HG03045 (cell line): ENCODE measurements around the gene SNX24.
"Not testable (repeated sequence)": the region's sequence is repeated elsewhere in the genome, so short reads cannot be mapped to it uniquely, and the experiment has no call there.

ENCODE experiments used
- ATAC-seq: cut with Tn5 transposase; IDR thresholded peaks from one replicate; pipeline ENCODE4 v1.9.1; 2021; ENCODE audit warnings: mild to moderate bottlenecking, moderate library complexity; ENCODE audit not compliant: unreplicated experiment

SNX24 gene

DNA sequence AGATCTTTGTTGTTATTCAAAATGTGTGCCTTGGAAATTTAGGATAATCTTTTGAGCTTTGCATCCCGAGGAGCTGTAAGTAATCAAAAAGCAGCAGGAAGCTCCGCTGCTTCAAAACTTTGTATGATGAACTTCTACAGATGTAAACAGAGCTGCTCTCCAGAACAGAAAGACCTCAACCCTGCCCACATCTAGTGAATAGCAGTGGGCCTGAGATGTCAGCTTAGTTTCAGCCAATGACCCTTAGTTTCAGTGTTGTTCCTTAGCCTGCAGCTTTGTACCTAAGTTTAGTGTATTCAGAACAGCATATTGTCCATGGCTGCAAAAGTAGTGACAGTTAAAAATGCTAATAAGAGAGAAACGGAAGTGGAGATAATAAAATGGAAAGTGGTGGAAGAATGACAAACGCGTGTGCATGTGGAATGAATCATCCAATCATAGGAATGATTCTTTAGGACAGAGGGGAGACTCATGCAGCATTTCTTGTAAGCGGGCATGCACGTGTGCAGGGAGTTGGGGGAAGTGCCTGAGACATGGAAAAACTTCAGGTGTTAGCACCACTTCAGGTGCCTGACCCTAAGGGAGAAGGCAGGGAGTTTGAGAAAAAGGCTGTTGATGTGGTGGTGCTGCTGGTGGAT is 24.9 kb downstream of the SNX24 start:
- ATAC-seq, result no peak

- no peak for ATAC-seq
Observed at GRCh38 chr5:122871661-122872060, 26.2 kb downstream of the SNX24 start.

DNA sequence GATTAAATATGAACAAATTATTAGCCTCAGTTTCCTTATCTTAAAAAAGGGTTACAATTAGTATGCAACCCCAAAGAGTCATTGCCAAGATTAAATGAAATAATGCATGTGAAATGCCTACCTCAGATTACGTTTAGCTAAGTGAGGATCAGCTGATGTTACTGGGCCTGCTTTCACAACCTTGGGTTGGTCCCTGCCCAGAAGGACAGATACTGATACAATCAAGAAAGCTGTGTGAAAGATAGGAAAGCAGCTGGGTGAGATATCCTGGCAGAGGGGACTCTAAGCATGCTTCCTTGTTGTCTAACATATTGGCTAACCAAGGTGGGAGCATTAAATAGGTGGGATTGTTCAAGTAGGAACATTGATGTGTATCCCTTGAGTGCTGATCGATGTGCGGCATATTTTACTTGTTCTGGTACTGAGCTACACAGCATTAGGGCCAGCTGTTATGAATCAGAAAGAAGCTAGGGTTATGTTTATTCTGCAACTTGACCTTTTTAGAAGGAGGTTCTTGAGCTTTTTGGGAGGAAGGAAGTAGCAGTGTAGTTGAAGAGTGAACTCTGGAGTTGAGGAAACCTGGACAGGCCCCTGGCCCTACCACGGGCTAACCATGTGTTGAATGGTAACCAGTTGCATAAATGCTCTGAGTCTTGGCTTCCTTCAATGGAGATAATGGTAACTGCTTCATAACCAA is 28.9 kb downstream of the SNX24 start:
- no peak for ATAC-seq

- no peak for ATAC-seq
Observed at GRCh38 chr5:122877518-122877917, 32.1 kb downstream of the SNX24 start.

GRCh38 chr5:122879076-122879475 is 33.7 kb downstream of the SNX24 start:
- ATAC-seq, result no peak

DNA sequence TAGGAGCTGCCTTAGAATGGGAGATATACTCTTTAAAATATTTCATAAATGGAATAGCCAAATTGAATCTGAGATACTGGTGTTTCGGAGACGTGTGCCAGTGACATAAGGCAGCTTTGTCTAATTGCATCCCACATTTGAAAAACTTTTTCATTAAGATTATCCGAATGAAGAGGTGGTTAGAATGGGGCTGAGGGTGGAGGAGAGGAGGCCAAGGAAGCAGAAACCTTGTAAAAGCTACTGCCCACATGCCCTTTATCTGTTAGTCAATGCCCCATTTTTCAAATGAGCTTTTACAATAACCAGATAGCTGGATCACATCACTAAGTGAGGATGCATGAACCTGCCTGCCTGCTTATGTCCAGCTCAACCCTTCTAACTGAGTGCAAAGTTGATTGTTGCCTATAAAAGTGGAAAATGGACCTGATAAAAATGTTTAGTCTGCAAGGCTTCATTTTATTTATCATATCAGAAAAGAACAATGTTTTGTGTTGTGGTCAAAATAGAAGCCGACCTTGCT is 34.8 kb downstream of the SNX24 start:
- ATAC-seq, result no peak

DNA sequence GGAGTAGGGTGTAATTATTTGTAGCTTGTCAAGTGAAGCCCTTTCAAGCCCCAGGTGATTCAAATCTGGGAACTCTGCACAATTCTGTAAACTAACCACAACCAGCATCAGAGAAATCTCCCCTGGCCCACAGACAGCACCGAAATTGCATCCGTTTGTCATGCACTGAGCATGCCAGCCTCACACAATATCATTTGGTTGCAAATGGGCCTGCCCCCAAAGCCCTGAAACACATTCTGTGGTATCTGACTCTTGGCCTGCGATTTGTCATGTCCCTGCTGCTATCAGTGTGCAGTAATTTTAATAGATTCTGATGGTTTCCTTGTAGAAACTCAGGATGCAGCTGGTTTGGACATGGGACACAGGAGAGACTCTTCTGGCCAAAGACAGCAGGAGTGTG is 35.3 kb downstream of the SNX24 start:
- no peak for ATAC-seq

DNA sequence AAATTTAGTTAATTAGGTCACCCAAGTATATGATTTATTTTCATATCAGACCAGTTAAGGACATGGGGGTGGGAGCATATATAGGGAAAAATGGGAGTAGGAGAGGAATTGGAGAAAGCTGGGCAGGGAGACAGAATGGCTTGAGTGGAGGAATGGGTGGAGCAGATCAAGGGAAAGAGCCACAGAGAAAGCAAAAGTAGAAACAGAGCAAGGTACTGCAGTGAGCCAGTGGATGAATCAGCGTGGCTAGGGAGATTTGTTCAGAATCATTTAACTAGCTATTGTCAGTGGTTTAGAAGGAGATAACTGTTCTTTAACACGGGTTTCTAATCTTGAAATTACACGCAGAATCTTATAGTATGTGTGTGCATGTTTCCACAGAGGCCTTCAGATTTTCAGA is 37.4 kb downstream of the SNX24 start:
- ATAC-seq, result no peak

DNA sequence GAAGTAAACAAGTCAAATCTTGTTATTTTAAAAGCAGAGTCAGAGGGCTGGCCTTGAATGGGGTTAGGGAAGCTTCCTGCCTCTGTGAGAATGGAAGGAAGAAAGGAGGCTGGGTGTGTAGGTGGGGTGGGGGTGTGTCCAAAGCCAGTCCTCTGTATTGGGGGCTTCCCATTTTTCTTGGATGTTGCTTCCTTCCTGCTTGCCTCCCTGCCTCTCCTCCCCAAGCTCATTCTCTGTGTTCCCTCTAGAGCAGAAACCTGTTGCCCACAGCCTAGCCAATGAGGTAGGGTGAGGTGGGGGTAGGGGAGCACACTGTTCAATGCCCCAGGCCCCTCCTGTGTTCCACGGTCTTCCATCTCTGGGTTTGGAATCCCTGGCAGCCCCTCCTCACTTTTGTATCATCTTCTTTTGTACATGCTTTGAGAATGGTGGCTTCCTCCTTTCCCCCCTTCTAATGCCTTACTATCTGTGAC is 39.7 kb downstream of the SNX24 start:
- no peak for ATAC-seq

DNA sequence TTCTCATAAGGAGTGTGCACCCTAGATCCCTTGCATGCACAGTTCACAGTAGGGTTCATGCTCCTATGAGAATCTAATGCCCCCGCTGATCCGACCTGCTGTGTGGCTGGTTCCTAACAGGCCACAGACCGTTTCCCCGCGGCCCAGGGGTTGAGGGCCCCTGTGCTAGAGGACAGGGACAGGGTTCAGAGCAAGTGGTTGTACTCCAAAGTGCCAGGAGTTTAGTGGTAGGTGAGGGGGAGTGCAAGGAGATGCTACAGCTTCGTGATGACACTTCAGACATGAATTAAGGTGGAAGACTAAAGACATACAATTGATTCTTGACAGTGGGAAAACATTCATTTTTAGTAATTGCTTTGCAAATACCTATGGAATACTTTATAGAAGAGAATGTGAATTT is 40.5 kb downstream of the SNX24 start:
- ATAC-seq, result no peak

GRCh38 chr5:122895141-122895540 is 49.7 kb downstream of the SNX24 start:
- ATAC-seq, result no peak

- ATAC-seq, result no peak
Observed at GRCh38 chr5:122896598-122897282, 51.3 kb downstream of the SNX24 start.

GRCh38 chr5:122897283-122897602 is 51.8 kb downstream of the SNX24 start:
- no peak for ATAC-seq

DNA sequence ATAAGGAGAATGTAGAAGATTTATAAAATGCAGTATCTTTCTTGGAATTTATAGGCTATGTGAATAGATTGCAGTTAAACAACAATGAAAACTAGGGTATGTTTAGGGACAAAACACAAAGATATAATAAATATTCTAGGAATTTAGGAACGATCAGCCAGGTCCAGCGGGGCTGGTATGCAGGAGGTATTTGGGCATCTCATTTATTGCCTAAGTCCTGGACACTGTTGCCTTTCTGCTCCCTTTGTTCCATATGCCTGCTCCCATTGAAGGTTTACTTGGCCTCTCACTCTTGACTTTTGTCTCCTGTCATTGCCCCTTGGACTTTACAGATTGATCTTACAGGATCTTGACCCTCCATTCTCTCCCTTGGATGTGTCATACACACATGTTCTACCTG is 55.9 kb downstream of the SNX24 start:
- ATAC-seq, result no peak

GRCh38 chr5:122902263-122902662 is 56.9 kb downstream of the SNX24 start:
- no peak for ATAC-seq

- ATAC-seq, result no peak
Observed at GRCh38 chr5:122906768-122907167, 61.4 kb downstream of the SNX24 start.

DNA sequence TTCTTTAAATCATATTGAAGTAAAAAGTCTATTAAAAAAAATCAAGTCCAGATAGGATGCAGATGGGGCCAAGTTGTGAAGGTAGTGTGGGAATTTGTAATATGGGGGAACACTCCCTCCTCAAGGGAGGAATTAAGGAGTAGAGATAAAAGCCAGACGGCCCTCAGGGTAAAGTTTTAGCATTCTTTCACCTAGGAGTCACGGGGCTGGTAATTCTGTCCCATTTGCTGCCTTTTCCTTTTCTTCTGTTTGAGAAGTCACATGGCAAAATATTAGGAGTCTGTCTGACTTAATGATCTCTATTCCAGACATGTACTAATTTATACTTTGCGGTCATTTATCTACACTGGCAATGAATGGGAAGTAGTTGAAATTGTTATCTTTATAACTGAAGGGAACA is 61.9 kb downstream of the SNX24 start:
- ATAC-seq, result no peak

GRCh38 chr5:122908108-122908507 is 62.7 kb downstream of the SNX24 start:
- no peak for ATAC-seq

DNA sequence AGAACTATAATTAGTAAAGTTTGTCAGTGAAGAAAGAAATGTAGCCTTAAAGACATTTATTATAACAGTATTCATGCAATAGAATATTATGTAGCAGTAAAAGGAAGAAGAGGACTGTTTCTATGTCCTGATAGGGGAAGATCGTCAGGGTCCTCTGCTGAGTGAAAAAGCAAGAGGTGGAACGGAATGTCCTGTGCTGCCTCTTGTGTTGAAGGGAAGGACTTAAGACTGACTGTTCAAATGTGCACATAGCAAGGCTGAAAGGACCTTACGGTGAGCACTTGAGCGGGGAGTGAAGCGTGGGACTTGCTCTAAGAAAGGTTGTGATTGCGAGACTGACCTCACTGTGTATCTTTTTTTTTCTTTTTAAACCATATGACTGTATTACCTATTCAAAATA is 63.2 kb downstream of the SNX24 start:
- ATAC-seq, result no peak

- ATAC-seq, result no peak
Observed at GRCh38 chr5:122909470-122910100, 64.2 kb downstream of the SNX24 start.

- not testable (repeated sequence) for ATAC-seq
Observed at GRCh38 chr5:122913436-122913835, 68.0 kb downstream of the SNX24 start.
